GM21737 (cell line): Measurements from ENCODE around the gene SUSD3.
A peak's percentile ranks its signal among the peaks of the same experiment; 100 is the strongest.

Source experiments
- ATAC-seq: cut with Tn5 transposase; IDR thresholded peaks from one replicate; pipeline ENCODE4 v1.9.1; 2021; ENCODE audit warnings: mild to moderate bottlenecking, moderate library complexity; ENCODE audit not compliant: unreplicated experiment

Gene SUSD3

GRCh38 chr9:93051680-93052089 is 6.8 kb upstream of the SUSD3 start:
- ATAC-seq = no peak

- ATAC-seq = no peak
These were observed 5.5 kb upstream of the SUSD3 start for GRCh38 chr9:93052791-93053540.

- no peak for ATAC-seq
These were observed 4.6 kb upstream of the SUSD3 start for GRCh38 chr9:93053781-93054331.

GRCh38 chr9:93054758-93055704 is 3.5 kb upstream of the SUSD3 start:
- no peak for ATAC-seq

GRCh38 chr9:93057042-93057702 is 1.3 kb upstream of the SUSD3 start:
- no peak for ATAC-seq

GRCh38 chr9:93057703-93058354 is 672 bp upstream of the SUSD3 start:
- peak; percentile 8 for ATAC-seq

GRCh38 chr9:93059011-93059714 is 662 bp downstream of the SUSD3 start:
- ATAC-seq = peak; percentile 6

GRCh38 chr9:93059715-93060578 is 1.4 kb downstream of the SUSD3 start:
- no peak for ATAC-seq

GRCh38 chr9:93060746-93061259 is 2.3 kb downstream of the SUSD3 start:
- no peak for ATAC-seq

- no peak for ATAC-seq
These were observed 2.8 kb downstream of the SUSD3 start for GRCh38 chr9:93061260-93061751.

GRCh38 chr9:93061791-93062763 is 3.6 kb downstream of the SUSD3 start:
- ATAC-seq = peak; percentile 38

- peak; percentile 79 for ATAC-seq
These were observed 6.1 kb downstream of the SUSD3 start for GRCh38 chr9:93064392-93065134.

GRCh38 chr9:93065135-93065720 is 6.7 kb downstream of the SUSD3 start:
- ATAC-seq = no peak

- no peak for ATAC-seq
These were observed 8.6 kb downstream of the SUSD3 start for GRCh38 chr9:93066978-93067603.

GRCh38 chr9:93068956-93069355 is 10.5 kb downstream of the SUSD3 start:
- no peak for ATAC-seq

GRCh38 chr9:93071464-93071863 is 13.0 kb downstream of the SUSD3 start:
- ATAC-seq = no peak
